Measurements from ENCODE around the gene LRRFIP2. TPM values are rescaled to one million over a fixed set of nuclear protein-coding genes. Genes with fewer than 3 reads are reported as not detected.

Gene LRRFIP2
- total RNA-seq, 4 donors from 2014 or later: 56.5 to 148 (median 62.4) TPM

DNA sequence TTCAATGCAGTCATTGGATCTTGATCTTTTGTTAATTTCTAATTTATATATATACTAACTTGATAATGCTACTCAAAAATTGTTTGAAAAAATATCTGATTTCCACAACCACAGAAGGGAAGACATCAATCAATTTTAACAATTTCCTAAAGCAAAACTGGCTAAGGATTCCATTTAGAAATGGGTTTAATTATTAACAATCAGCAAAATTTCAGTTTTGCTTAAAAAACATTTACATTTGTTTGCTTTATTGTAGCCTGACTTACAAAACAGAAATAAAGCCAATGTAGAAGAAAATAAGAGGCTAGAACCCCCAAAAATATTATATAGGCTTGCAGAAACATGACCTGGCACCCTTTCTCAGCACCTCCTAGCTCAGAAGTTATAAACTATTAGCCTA lies 74.9 kb downstream of the LRRFIP2 start:
- no peak for TF ChIP-seq POLR2A (IDR thresholded peaks at IDR 0.05)
- TF ChIP-seq, protein P1, sequence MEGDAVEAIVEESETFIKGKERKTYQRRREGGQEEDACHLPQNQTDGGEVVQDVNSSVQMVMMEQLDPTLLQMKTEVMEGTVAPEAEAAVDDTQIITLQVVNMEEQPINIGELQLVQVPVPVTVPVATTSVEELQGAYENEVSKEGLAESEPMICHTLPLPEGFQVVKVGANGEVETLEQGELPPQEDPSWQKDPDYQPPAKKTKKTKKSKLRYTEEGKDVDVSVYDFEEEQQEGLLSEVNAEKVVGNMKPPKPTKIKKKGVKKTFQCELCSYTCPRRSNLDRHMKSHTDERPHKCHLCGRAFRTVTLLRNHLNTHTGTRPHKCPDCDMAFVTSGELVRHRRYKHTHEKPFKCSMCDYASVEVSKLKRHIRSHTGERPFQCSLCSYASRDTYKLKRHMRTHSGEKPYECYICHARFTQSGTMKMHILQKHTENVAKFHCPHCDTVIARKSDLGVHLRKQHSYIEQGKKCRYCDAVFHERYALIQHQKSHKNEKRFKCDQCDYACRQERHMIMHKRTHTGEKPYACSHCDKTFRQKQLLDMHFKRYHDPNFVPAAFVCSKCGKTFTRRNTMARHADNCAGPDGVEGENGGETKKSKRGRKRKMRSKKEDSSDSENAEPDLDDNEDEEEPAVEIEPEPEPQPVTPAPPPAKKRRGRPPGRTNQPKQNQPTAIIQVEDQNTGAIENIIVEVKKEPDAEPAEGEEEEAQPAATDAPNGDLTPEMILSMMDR (IDR thresholded peaks at IDR 0.05): no peak
- H3K4me1 ChIP-seq: peaks cover under 1 to 5% of the 10 kb centered on the region in 2 donors
- DNase-seq: no peak
- intact Hi-C loops (cut with DNase I; ENCODE audit: low total_unique reads): no loop called here
- H3K27ac ChIP-seq: no peak overlapping the region
- no peak overlapping the region for H3K4me3 ChIP-seq
- H3K27me3 ChIP-seq: no peaks in the 10 kb centered on the region
- H3K36me3 ChIP-seq: no peaks in the 10 kb centered on the region
- no peaks in the 10 kb centered on the region for H3K9me3 ChIP-seq

DNA sequence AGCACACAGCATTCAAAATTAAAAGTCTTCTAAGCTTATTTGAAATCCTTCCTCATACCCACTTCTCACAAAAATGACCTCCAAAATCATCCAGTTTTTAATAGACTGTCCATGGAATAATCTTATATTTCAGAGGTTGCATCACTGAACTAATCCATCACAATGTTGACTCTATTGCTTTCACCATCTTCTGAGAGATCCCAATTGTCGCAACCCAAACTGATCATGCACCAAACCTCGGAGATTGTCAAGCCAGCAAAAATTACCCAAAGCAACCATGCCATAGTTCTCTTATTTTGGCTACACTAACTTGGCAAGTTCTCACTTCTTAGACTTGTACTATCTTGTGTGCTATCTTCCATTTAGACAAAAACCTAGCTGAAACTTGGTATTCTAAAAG lies 75.5 kb downstream of the LRRFIP2 start:
- Histone ChIP-seq H3K4me3 (no peak overlapping the region), H3K9me3 (no peaks in the 10 kb centered on the region), H3K27ac (no peak overlapping the region), H3K36me3 (no peaks in the 10 kb centered on the region), H3K27me3 (no peaks in the 10 kb centered on the region), H3K4me1 (peaks cover 0 to 5% of the 10 kb centered on the region in 2 donors)
- intact Hi-C loops (cut with DNase I; ENCODE audit: low total_unique reads): no loop called here
- TF ChIP-seq, protein P1 (IDR thresholded peaks at IDR 0.05): no peak
- no peak for TF ChIP-seq POLR2A (IDR thresholded peaks at IDR 0.05)
- no peak for DNase-seq

DNA sequence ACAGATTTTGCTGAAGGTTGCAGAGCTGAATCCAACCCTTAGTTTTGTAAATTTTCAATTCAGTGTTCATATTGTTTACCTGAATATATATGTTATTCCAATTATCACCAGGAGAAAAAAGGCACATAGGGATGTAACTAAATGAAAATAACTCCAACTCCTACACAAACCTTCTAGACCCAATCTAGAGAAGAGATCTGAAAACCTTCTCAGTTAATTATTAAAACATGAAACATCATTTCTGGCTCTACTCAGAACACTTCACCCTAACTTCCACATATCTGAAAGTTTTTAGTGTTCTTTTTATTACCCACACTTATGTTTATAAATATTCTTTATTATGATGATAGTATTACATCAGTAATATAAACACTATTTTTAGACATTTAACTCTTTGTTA lies 76.6 kb downstream of the LRRFIP2 start:
- intact Hi-C loops (cut with DNase I; ENCODE audit: low total_unique reads): no loop called here
- H3K4me3 ChIP-seq: no peak overlapping the region
- no peak for DNase-seq
- TF ChIP-seq, protein P1 (IDR thresholded peaks at IDR 0.05): no peak
- no peak for TF ChIP-seq POLR2A (IDR thresholded peaks at IDR 0.05)
- H3K4me1 ChIP-seq: no peaks in the 10 kb centered on the region
- no peaks in the 10 kb centered on the region for H3K27me3 ChIP-seq
- H3K27ac ChIP-seq: peak overlapping the region in 1 of 2 donors; percentile 45
- no peaks in the 10 kb centered on the region for H3K9me3 ChIP-seq
- no peaks in the 10 kb centered on the region for H3K36me3 ChIP-seq

DNA sequence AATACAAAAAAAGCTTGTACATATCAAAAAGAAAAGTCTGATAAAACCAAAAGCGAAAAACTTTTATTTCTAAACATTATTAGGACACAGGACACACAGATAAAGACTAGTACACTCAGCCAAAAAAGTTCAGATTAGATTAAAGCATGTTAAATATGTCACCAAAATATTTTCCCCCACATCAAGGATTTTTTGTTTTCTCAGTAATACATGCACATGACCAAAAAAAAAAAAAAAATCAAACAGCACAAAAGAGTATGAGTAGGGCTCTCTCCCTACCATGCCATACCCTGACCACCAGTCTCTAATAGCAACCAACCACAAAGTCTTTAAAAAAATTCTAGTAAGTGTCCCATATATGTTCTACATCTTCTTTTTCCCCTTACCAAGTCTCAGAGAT lies 77.4 kb downstream of the LRRFIP2 start:
- Histone ChIP-seq H3K4me3 (no peak overlapping the region), H3K27me3 (no peaks in the 10 kb centered on the region), H3K4me1 (no peaks in the 10 kb centered on the region), H3K9me3 (no peaks in the 10 kb centered on the region), H3K27ac (peak overlapping the region in 1 of 2 donors; percentile 45), H3K36me3 (no peaks in the 10 kb centered on the region)
- intact Hi-C loops (cut with DNase I; ENCODE audit: low total_unique reads): no loop called here
- no peak for TF ChIP-seq POLR2A (IDR thresholded peaks at IDR 0.05)
- TF ChIP-seq, protein P1 (IDR thresholded peaks at IDR 0.05): no peak
- DNase-seq: no peak

DNA sequence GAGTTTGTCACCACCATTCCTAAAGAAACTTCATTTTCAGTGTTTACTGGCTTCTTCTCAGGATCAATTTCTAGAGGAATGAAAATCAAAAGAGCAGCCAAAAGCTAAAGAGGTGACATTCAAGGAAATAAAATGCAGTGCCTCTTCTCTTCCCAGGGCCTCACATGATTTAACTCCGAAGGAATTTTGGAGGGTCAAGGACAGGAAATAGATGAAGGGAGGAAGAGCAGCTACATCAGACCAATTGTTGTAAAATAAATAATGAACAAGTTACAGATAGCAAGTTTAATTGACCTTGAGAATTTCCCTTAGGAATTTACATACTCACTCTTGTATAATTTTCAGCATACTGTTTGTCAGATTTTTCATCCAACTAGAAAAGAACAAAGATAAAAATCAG lies 78.1 kb downstream of the LRRFIP2 start:
- TF ChIP-seq, protein P1 (IDR thresholded peaks at IDR 0.05): no peak
- TF ChIP-seq POLR2A (IDR thresholded peaks at IDR 0.05): no peak
- H3K4me3 ChIP-seq: no peak overlapping the region
- H3K4me1 ChIP-seq: no peaks in the 10 kb centered on the region
- no peaks in the 10 kb centered on the region for H3K9me3 ChIP-seq
- no peaks in the 10 kb centered on the region for H3K27me3 ChIP-seq
- no peaks in the 10 kb centered on the region for H3K36me3 ChIP-seq
- H3K27ac ChIP-seq: peak overlapping the region; percentile 41 to 45
- DNase-seq: no peak
- intact Hi-C loops (cut with DNase I; ENCODE audit: low total_unique reads): no loop called here
